GM19395 (cell line): ENCODE data around the gene PCLO.
"Not testable (repeated sequence)": the region's sequence is repeated elsewhere in the genome, so short reads cannot be mapped to it uniquely, and the experiment has no call there.

ENCODE experiments used
- ATAC-seq: cut with Tn5 transposase; IDR thresholded peaks from one replicate; pipeline ENCODE4 v1.9.1; 2021; ENCODE audit warnings: mild to moderate bottlenecking, moderate library complexity; ENCODE audit not compliant: unreplicated experiment

Gene PCLO

GRCh38 chr7:83055197-83055596 is 107.5 kb downstream of the PCLO start:
- no peak for ATAC-seq

DNA sequence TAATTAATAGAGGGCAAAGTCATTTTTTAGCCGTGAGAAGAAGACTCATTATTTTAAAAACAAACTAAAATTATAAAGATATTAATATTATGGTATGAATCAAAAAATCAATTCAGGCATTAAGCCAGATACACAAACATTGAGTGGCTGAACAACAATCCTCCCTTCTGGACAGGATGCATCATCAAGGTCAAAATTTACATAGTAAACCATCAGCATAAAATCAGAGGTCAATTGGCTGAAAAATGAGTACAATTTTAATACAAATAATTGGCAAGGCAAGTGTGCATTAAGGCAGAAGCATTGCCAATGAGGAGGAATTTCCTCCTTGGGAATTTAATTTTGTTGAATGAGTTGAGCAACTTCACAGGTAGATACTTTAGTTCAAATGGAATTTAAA is 108.2 kb downstream of the PCLO start:
- ATAC-seq = no peak

DNA sequence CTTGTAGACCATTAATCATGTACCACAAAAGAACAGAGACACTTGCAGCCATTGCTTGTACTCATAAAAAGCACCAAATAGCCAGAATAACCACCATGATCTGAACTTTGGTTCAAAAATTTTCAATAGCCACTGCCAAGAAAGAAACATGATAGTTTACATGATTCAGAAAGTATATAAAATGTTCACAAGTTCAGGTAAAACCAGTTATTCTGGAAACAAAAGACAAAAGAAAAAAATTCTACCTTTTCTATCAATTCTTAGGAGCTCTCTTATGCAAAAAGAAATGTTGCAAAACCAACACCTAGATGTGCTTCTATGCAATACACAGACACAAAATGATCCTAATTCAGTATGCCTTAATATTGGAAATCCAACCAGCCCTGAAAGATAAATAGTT is 108.7 kb downstream of the PCLO start:
- ATAC-seq = no peak

GRCh38 chr7:83040484-83040883 is 122.2 kb downstream of the PCLO start:
- ATAC-seq = no peak

DNA sequence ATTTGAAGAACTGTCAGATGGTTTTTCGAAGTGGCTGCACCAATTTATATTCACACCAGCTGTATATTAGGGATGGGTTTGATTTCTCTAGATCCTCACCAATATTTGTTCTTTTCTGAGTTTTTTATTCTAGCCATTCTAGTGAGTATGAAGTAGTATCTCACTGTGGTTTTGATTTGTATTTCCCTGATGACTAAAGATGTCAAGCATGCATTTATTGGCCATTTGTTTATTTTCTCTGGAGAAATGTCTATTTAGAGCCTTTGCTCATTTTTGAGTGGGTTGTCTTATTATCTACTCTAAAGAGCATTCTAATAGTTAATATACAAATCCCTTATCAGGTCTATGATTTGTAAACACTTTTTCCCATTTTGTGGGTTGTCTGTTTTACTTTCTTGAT is 123.9 kb downstream of the PCLO start:
- ATAC-seq = no peak

- ATAC-seq = no peak
Observed at GRCh38 chr7:83036721-83037380, 125.8 kb downstream of the PCLO start.

- no peak for ATAC-seq
Observed at GRCh38 chr7:83036130-83036529, 126.6 kb downstream of the PCLO start.

- ATAC-seq = no peak
Observed at GRCh38 chr7:83032195-83032594, 130.5 kb downstream of the PCLO start.

DNA sequence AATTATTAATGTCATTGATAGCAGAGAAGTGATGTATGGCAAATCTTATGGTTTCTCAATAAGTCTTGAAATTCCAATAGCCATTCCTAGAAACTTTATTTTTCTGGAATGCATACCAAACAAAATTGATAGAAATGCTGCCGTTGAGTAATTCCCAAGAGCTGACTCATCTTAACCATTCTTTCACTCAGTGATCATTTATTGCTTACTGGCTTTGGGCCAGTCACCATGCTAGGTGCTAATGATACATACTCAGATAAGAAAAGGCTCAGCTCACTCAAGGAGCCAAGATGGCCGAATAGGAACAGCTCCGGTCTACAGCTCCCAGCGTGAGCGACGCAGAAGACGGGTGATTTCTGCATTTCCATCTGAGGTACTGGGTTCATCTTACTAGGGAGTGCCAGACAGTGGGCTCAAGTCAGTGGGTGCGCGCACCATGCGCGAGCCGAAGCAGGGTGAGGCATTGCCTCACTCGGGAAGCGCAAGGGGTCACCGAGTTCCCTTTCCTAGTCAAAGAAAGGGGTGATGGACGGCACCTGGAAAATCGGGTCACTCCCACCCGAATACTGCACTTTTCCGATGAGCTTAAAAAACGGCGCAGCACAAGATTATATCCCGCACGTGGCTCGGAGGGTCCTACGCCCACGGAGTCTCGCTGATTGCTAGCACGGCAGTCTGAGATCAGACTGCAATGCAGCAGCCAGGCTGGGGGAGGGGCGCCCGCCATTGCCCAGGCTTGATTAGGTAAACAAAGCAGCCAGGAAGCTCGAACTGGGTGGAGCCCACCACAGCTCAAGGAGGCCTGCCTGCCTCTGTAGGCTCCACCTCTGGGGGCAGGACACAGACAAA is 138.6 kb downstream of the PCLO start:
- ATAC-seq = not testable (repeated sequence)

DNA sequence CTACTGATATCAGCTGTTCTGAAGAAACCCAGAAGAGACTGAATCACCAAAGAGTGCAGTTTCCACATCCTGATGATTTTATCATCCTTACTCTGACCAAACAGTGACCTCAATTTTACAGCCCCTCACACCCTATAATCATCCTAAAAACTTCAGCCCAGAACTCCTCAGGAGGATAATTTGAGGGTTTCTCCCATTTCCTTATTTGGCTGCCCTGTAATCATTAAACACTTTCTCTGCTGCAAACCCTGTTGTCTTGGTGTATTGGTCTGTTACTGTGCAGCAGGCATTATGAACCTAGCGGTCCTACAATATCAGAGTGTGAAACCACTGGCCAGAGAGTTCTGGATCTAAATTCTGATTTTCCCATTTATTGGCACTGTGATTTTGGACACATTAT is 141.7 kb downstream of the PCLO start:
- no peak for ATAC-seq

DNA sequence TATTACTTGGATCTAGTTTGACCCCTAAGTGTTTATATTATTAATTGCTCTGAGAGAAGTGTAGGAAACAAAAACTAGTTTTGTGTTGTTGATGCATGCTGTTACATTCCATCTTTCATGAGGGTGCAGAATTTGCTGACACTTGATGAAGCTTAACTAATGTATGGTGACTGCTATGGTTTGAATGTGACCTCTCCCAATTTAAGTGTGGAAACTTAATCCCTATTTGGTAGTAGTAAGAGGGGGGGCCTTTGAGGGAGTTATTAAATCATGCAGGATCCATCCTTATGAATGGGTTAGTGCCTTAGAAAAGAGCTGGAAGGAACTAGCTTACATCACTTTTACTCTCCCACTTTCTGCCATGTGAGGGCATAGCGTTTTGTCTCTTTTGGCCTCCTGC is 142.5 kb downstream of the PCLO start:
- ATAC-seq = no peak

DNA sequence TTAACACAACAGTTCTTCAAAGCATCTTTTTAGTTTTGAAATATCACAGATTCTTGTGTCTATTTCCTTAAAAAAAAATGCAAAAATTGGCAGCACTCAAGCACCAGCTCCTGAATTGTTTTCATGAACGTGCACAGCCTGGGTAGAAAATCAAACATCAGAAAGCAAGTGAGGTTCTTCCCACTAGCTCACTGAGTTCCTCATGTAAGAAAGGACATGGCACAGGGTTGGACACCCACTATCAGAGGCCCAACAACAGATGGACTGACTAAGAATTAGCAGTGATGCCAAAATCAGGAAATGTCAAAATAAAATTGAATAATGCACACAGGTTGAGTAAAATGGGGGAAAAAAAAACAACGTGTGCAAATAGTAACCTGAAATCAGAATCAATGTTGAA is 146.8 kb downstream of the PCLO start:
- ATAC-seq = no peak

DNA sequence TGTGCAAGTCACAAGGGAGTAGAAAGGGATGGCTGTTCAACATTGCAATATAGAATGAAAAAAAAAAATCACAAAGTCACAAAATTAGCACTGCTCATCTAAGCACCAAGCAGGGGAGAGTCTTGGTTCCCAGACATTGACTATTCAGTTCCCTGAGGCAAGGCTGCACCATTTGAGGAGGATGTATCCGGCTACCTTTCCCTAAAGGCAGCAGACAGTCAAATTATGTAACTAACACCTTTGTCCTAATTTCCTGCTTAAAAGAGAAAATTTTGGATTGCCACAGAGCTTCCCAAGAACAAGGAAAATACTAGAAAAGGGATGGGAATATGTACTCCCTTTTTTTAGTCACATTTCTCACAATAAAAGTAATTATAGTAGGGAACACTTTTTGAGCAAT is 148.1 kb downstream of the PCLO start:
- no peak for ATAC-seq

- ATAC-seq = no peak
Observed at GRCh38 chr7:83011954-83012353, 150.7 kb downstream of the PCLO start.

- ATAC-seq = no peak
Observed at GRCh38 chr7:83005410-83005809, 157.3 kb downstream of the PCLO start.

DNA sequence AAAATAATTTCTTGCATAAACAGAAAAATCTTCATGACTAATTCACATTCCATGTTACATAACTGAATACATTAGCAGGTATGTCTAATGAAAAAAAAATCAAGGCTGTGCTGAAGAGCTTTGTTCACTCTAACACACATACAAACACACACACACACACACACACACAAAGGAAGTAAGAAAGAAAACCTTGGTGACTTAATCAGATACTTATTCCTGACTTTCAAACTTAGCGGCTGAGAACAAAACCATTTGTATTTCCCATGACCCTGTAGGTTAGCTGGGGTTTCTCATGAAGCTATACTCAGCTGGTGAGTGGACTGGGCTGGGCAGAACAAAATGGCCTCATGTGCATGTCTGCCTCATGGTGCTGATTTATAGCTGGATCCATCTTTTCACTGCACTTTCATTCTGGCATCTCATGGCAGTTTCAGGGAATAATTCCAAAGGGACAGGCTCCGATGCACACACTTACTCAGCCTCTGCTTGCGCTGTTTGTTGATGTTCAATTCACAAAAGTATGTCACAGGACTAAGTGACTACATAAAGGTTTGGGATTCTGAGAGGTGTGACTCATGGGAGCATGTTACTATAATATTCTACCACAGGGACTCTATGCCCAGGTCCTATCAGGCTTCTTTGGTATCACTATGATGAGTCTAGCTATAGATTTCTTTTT is 161.2 kb downstream of the PCLO start:
- ATAC-seq = no peak

DNA sequence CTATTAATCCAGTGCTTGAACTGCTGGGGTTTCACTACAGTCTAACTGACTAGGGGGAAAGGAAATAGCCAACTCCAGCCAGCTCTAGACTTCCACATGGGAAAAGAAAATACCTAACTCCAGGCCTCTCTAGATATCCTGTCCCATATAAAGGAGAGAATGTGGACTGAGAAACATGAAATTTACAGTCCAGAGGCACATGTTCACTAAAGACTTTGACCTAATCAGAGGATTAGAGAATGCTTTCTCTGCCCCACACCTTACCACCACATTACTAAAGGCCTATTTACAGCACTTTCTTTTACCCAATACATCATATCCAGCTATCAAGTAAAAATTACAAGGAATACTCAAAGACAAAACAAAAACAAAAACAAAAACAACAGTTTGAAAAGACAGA is 164.2 kb downstream of the PCLO start:
- ATAC-seq = no peak

- no peak for ATAC-seq
Observed at GRCh38 chr7:82985144-82985802, 177.4 kb downstream of the PCLO start.

DNA sequence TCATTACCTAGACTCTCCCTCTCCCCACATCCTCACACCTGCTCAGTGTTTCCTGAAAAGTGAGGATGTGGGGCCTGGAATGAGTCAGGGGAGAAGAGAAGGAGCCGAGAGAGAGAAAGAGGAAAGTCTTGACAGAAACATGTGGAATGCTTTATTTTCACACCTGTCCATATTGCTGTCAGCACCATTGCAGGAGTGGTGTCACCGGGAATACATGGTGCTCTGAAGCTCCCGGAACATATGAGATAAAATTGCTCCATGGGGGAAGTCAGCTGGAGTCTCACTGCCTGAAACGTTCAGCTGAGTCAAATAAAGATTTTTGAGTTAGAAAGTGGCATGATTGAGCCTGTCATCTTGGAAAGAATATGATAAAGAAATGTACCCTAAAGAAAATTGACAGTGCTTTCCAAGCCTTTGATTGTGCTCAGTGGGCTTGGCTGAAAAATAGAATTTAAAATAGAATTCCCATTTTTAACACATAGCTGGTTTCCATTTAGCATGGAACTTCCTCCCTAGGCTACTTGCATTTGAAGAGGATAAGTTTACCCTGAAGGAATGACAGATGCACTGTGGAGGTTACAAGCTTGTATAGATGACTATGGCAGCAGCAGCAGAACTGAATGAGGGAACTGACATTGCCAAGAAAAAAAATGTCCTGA is 182.4 kb downstream of the PCLO start:
- ATAC-seq = no peak

- ATAC-seq = no peak
Observed at GRCh38 chr7:82975811-82976468, 186.7 kb downstream of the PCLO start.
